CD4-positive, alpha-beta T cell treated with Interferon alpha-2 for 1 hour (primary cell): ENCODE data around the gene SLC25A38.
"Not testable (repeated sequence)": the region's sequence is repeated elsewhere in the genome, so short reads cannot be mapped to it uniquely, and the experiment has no call there.

Experiments
- DNase-seq, 2 donors: peaks; one replicate each; pipeline ENCODE4 v3.0.0-alpha.2; 2020 to 2022

The SLC25A38 gene, protein sequence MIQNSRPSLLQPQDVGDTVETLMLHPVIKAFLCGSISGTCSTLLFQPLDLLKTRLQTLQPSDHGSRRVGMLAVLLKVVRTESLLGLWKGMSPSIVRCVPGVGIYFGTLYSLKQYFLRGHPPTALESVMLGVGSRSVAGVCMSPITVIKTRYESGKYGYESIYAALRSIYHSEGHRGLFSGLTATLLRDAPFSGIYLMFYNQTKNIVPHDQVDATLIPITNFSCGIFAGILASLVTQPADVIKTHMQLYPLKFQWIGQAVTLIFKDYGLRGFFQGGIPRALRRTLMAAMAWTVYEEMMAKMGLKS

DNA sequence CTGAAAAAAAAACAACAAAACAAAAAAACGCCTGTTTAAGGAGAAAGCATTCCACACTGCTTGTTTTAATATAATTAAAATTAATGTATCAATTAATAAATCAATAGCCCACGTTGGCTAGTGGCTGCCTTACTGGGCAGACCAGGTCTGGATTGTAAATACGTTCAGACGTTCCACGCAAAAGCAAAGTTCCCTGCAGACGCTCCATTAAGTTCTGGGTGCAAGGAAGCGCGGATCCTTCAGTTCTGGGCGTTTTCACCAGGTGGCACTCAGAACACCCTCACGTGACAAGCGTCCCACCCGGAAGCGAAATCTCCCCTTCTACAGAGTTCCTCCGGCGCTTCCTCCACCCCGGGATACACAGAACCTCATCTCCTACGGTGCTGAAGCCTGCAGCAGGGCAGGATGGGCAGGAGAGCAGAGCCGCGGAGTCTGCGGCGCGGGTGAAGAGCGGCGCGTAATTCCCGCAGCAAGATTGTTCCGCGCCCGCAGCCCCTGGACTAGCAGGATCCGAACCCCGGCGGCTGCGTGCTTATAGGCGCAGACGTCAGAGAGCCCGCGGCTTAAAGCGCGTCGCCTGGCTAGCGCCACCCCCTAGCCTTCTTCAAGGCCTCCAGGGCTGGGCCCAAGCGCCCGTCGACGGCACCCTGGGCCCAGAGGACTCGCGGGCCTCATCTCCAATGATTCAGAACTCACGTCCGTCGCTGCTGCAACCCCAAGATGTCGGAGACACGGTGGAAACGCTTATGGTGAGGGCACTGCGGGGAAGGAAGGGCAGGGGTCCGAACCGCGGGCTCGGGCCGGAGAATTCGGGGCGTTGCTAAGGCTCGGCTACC is at the start of gene SLC25A38:
TSS of gene SLC25A38 (plus strand) at position 326 of the 836 bp plus-strand sequence. CDS start at position 681, 355 bp downstream.
- DNase-seq, result peak; percentile 77 to 81

DNA sequence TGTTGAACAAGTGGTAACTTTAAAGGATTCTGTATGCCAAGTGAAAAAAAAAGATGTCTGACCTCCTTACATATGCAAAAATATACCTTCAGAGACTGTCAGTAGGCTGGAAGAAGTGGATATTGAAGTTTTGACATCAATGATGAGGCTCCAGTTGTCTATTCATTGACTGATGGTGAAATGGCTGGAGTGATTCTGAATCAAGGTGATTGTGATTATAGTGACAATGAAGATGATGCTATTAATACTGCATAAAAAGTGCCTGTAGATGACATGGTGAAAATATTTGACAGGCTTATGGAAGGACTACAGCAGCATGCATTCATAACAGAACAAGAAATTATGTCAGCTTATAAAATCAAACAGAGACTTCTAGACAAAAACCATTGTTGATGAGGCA is 49.6 kb upstream of the SLC25A38 start:
- no peak for DNase-seq

DNA sequence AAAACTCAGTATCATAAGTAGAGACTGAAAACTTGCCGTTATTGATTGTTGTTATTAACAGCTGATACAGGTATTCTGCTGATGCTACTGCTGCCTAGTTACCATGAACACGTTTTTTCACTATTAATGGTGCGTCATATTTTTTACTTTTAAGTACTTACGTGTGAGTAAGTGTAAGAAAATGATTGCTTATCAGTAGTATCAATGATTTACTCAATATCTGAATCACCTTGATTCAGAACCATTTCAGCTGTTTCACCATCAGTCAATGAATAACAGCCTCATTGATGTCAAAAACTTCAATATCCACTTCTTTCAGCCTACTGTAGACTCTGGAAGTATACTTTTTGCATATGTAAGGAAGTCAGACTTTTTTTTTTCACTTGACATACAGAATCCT is 49.0 kb upstream of the SLC25A38 start:
- no peak for DNase-seq

DNA sequence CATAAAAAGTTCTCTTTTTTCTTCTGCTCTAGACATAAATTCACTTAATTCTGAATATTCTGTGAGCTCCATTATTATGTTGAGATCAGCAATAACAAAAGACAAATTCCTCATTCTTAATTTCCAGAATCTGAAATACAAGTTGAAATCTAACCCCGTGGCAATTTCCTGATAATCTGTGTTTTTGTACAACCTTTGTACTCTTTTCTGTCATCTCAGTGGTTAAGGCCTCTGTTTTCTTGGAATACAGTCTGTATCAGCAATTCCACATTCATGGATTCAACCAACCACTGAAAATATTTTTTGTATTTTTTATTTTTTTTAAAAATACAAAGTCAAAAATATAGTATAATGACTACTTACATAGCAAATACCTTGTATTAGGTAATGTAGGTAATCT is 45.0 kb upstream of the SLC25A38 start:
- DNase-seq, result no peak

DNA sequence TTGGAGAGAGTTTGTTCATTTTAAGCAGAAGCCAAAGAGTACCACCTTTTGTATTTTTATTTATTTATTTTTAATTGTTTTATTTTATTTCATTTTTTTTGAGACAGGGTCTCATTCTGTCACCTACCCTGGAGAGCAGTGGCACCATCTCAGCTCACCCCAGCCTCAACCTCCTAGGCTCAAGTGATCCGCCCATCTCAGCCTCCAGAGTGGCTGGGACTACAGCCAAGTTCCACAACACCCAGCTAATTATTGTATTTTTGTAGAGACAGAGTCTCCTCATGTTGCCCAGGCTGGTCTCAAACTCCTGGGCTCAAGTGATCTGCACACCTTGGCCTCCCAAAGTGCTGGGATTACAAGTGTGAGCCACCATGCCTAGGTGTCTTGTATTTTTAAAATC is 44.1 kb upstream of the SLC25A38 start:
- DNase-seq, result no peak

DNA sequence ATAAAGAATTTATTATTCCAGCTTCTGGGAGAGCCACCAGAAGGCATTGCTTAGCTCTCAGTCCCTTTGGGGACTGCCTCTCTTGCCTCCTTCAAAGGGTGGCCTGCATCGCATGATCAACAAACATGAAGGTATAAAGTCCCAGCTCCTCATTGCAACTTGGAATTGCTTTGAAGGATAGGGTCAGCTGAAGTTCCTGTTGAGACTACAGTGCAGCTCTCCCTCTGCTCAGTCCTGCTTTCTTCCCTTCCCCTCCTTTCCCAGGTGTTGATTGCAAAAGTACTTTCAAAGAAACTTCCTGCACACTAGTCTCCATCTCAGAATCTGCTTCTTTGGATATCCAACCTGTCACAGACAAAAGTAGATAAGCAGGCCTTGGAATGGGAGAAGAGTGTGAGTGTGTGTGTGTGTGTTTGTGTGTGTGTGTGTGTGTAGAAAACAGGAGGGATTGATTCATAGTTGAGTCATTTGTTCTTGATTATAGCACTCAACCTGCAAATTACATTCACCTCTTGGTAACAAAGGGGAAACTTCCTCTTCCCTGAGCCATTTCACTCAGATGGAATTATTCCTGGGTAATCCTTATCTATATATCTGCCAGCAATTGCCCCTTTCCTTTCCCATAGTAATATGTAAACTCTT is 40.0 kb upstream of the SLC25A38 start:
- no peak for DNase-seq

DNA sequence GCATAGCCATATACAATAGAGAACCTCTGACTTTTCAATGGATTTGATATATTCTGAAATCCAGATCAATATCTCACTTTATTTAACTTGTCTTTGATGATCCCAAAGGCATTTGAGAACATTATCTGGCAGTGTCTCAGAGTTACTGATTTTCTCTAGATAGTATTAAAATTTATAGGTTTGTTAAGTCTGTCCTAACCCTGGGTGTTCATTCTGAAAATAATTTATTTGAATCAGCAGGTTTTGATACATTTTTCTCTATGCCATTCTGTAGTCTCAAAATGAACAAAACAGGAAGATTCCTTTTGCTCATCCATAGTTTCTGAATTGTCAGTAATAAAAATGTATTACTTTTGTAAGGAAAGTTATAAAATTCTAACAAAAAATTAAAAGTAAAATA is 39.4 kb upstream of the SLC25A38 start:
- no peak for DNase-seq

DNA sequence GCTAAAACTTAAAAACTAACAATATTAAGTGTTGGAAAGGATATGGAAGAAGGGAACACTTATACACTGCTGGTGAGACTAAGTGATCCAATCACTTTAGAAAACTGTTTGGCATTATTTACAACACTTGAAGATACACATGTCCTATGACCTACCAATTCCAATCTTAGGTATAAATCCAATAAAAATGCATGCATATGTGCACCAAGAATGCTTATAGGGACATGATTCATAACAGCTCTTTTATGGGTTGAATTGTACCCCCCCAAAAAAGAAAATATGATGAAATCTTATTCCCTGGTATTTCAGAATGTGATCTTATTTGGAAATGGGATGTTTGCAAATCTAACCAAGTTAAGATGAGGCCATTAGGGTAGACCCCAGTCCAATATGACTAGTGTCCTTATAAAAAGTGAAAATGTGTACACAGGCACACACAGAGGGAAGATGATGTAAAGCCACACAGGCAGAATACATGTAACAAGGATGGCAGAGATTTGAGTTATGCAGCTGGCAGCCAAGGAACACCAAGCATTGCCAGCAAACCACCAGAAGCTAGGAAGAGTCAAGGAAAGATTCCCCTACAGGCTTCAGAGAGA is 38.3 kb upstream of the SLC25A38 start:
- DNase-seq, result no peak

DNA sequence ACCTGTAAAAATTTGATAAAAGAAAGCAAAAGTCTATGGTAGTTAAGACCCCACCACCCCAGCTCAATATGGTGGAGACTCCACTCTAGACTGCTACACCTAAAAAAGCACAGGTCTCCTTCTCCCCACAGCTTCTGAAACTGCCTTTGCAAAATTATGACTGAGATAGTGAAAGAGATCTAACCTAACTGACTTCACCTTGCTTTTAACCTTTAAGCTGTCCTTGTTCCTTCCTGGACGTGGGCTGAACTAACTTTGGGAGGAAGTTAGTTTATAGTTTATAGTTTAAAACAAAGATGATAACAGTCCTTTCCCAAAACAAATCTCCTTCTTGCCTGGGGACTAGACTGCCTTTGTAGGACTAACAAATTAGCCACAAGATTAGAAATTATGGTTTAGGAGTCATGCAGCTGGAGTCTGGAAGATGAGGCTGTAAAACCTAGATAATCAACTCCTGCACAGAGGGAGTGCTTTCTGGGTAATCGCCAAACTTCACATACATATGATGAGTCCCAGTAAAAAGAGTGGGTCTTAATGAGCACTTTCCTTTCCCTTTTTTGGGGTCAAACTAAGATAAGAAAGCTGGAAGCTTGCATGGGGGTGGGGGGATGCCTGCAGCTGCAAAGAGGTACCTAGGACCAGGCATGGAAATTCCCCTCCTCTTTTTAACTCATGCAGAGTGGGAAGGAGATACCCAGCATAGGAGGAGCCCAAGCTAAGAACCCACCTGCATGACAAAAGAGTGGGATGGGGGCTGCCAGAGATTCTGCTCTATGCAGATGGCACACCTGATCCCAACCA is 36.2 kb upstream of the SLC25A38 start:
- DNase-seq, result no peak

DNA sequence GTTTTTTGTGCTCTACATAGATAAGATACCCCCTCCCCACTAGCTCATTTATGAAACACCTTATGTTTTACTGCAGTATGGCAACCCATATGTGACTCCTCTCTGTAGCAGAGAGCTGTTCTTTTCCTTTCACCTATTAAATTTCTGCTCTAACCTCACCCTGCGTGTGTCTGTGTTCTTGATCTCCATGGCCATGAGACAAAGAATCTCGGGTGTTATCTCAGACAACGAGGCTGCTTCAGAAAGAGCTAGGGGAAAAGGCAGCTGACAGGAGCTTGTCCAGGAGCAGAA is 35.6 kb upstream of the SLC25A38 start:
- DNase-seq, result no peak

DNA sequence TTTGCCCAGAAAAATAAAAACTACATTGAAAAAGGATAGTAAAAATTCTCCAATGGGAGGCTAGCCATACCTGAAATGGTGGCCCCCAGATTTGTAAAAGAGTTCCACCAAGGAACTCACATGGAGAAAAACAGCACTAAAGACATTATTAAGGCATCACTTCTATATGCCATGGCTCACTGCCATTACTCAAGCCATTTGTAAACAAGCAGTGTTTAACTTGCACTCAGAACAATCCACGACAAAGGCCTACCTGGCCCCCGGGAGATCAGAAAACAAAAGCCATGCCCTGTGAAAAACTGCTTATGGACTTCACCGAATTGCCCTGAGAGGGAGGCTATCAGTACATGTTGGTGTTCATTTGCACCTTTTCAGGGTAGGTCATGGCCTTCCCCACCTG is 34.1 kb upstream of the SLC25A38 start:
- no peak for DNase-seq

DNA sequence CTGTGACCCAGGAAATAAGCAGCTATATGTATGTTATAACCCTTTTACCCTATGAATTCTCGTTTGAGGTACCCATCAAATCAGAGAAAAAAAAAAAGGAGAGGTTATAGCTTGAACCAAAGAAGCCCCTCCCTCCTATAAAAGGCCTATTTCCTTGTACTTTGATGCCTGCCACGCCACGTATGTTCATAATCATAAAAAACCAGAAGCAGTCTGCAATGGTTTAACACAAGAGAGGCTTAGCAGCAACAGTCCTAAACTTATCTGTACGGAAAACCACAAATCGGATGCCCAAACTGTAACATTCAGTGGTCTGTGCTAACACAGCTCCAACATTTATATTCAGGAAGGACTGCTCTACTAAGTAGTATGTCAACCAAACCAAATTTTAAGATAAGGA is 32.5 kb upstream of the SLC25A38 start:
- DNase-seq, result no peak

DNA sequence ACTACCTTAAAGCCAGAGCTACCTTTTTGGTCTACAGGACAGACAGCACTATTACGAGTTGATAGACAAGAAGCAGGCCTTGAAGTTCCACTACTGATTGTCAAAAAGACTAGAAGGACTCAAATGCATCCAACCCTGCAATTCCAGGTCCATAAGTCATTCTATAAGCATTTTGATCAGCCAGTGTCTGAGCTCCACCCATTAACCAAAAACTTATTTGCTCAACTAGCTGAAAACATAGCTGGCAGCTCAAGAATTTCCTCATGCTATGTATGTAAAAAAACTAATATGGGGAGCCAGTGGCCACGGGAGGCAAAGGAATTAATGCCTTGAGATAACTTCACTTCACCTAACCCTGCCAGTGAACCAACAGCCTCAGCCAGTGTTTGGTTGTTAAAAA is 32.0 kb upstream of the SLC25A38 start:
- DNase-seq, result not testable (repeated sequence)

DNA sequence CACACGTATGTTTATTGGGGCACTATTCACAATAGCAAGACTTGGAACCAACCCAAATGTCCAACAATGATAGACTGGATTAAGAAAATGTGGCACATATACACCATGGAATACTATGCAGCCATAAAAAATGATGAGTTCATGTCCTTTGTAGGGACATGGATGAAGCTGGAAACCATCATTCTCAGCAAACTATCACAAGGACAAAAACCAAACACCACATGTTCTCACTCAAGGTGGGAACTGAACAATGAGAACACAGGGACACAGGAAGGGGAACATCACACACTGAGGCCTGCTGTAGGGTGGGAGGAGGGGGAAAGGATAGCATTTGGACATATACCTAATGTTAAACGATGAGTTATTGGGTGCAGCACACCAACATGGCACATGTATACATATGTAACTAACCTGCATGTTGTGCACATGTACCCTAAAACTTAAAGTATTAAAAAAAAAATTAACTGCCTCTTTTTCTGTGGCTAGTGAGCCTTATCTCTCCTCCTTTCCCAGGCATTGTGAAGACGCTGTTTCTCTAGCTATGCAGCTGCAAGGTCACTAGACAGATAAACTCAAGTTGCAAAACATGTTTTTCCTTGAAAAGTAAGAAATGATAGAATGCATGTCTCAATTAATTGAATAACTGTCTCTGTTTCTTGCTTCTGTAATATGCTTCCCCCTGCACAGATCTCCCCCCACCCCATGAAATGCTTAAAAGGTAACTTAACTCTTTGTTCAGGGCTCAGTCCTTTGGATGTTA is 29.8 kb upstream of the SLC25A38 start:
- not testable (repeated sequence) for DNase-seq

DNA sequence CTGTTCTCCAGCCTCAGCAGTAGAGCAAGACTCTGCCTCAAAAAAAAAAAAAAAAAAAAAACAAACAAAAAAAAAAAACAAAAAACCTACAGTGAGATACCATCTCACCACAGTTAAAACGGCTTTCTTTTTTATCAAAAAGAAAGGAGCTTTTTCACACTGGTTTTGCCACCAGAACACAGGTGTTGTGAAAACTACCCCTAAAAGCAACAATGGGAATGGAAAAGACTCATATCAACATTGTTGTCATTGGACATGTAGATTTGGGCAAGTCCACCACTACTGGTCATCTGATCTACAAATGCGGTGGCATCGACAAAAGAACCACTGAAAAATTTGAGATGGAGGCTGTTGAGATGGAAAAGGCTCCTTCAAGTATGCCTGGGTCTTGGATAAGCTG is 24.8 kb upstream of the SLC25A38 start:
- peak in 1 of 2 donors; percentile 28 for DNase-seq

DNA sequence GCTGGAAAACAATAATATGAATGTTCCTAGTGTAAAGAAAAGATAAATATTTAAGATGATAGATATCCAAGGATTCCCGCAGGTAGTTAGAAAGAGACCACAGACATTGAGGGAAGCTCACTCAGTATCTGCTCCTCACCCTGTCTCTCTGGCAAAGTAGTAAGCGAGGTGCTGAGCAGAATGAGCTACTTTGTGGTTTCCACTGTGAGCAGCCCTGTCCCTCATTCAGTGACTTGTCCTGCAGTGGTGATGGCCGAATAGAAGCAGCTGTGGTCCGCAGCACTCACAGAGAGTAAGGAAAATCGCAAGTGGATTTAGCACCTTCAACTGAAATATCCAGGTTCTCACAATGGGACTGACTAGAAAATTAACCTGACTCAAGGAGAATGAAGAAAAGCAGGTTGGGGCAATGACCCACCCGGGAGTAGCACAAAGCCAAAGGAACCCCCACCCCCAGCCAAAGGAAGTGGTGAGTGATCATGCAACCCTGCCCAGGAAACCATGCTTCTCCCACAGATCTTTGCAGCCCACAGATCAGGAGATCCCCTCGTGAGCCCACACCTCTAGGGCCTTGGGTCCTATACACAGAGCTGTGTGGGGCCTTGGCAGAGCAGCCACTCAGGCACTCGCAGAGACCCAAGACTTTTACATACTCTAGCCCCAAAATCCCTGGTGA is 21.8 kb upstream of the SLC25A38 start:
- DNase-seq, result peak; percentile 16 to 57

DNA sequence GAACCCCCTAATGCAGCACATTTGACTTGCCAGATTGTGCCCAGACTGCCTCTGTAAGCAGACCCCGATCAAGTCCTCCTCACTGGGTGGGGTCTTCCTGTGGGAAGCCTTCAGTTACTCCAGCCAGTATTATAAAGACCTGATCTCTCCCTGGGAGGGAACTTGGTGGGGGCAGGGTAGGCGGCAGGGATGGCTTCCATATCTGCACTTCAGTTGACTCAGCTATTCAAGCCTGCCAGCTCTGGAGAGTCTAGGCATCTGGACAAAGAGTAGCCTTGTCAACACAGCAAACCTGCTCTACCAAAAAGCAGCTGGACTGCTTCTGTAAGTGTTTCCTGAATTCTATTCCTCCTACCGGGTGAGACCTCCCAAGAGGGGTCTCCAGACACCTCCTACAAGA is 21.0 kb upstream of the SLC25A38 start:
- DNase-seq, result no peak

DNA sequence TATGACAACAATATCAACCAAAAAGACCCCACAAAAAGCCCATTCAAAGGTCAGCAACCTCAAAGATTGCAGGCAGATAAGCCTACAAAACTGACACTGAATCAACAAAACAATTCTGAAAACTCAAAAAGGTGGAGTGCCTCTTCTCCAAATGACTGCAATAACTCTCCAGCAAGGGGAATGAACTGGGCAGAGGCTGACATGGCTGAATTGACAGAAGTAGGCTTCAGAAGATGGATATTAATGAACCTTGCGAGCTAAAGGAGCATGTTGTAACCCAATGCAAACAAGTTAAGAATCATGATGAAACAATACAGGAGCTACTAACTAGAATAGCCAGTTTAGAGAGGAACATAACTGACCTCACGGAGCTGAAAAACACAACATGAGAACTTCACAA is 20.4 kb upstream of the SLC25A38 start:
- DNase-seq, result no peak

DNA sequence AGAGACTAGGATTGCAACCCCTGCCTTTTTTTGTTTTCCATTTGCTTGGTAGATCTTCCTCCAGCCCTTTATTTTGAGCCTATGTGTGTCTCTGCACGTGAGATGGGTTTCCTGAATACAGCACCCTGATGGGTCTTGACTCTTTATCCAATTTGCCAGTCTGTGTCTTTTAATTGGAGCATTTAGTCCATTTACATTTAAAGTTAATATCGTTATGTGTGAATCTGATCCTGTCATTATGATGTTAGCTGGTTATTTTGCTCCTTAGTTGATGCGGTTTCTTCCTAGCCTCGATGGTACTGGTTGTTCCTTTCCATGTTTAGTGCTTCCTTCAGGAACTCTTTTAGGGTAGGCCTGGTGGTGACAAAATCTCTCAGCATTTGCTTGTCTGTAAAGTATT is 12.7 kb upstream of the SLC25A38 start:
- DNase-seq, result not testable (repeated sequence)

DNA sequence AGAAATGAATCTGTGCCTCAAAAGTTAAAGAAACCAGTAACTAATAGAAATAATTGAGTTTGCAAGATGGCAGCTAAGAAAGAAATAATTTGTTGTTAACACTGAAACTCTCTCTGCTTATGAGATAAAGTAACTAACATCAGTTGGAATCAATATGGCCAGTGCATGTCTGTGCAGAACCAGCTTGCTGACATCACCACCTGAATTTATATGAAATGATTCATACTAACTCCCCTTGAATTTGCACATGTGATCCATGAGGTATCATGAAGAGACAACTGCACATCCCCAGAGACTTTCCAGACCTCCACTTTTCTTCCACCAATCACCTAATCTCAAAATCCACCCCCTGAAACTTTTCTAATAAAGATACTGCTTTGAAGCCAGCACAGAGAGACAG is 10.3 kb upstream of the SLC25A38 start:
- DNase-seq, result no peak

DNA sequence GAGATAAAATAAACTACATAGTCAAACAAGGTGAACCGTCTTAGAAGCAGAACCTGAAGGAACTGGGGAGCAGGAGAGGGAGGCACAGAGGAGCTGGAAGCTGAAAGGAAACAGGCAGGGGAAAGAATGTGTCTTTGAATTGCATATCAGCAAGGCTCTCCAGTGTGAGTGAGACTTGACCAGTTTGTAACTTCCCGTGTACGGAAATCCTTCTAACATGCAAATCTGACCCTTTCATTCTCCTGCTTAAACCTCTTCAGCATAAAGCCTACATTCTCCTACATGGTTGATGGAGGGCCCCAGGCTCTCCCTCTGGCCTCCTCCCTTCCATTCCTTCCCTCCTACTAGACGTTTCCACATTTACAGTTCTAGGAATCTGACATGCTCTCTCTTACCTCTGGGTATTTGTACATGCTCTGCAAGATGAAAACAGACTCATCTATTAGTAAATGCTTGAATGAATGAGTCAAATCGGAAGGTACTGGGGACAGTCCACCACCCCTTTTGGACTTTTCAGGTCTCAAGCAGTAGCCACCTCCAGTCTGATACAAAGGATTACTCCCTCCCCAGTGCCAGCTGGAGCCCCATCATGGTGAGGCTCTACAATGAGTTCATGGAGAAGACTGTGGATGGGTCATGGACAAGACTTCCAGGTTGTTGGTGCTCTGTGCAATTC is 6.1 kb upstream of the SLC25A38 start:
- no peak for DNase-seq
